WI38 (cell line): ENCODE measurements around the gene SENP3.

Experiments
- H3K4me3 ChIP-seq: 2 replicates; pipeline ENCODE4 v1.5.1; 2011; ENCODE audit warnings: low read depth, mild to moderate bottlenecking, control low read depth, low read length
- TF ChIP-seq, protein P1 (sequence below): IDR thresholded peaks from 2 replicates; pipeline ENCODE4 v1.5.1; 2012; ENCODE audit warnings: low read depth, mild to moderate bottlenecking, control low read depth, low read length

Gene SENP3

DNA sequence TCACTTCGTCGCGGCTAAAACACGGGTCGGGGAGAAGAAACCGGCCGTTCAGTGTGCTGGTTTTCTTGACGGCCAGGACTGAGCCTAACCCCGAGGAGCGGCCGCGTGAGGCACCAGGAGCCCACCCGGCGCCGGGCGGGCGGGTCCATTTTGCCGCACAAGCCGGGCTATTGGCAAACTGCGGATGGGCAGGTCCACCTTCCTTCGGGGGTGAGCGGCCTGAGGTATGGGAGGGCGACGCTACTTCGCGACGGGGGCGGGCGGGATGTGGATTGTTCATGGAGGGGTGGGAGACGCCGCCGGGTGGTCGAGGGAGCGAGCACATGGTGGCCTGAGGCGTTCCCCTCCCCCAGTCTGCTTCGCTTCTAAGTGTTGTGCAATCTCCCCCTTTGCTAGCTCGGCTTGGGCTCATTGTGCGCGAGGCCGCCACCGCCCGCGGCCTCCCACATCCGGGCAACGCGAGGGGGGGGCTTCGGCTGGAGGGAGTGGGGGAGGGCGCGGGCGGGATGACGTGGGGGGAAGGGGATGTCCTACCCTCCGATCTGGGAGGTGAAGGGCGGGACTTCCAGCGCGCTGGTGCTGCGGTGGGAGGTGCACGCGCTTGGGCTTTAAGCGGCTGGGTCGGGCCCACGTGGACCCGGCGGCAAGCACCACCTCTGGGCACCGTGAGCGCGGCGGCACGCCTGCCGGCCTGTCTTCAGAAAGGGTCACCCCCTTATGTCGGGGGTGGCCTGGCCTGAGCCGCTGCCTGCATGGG, 11.8 kb downstream of the SENP3 start:
- TF ChIP-seq, protein P1, sequence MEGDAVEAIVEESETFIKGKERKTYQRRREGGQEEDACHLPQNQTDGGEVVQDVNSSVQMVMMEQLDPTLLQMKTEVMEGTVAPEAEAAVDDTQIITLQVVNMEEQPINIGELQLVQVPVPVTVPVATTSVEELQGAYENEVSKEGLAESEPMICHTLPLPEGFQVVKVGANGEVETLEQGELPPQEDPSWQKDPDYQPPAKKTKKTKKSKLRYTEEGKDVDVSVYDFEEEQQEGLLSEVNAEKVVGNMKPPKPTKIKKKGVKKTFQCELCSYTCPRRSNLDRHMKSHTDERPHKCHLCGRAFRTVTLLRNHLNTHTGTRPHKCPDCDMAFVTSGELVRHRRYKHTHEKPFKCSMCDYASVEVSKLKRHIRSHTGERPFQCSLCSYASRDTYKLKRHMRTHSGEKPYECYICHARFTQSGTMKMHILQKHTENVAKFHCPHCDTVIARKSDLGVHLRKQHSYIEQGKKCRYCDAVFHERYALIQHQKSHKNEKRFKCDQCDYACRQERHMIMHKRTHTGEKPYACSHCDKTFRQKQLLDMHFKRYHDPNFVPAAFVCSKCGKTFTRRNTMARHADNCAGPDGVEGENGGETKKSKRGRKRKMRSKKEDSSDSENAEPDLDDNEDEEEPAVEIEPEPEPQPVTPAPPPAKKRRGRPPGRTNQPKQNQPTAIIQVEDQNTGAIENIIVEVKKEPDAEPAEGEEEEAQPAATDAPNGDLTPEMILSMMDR = no peak
- H3K4me3 ChIP-seq = peak overlapping the region; percentile 97

DNA sequence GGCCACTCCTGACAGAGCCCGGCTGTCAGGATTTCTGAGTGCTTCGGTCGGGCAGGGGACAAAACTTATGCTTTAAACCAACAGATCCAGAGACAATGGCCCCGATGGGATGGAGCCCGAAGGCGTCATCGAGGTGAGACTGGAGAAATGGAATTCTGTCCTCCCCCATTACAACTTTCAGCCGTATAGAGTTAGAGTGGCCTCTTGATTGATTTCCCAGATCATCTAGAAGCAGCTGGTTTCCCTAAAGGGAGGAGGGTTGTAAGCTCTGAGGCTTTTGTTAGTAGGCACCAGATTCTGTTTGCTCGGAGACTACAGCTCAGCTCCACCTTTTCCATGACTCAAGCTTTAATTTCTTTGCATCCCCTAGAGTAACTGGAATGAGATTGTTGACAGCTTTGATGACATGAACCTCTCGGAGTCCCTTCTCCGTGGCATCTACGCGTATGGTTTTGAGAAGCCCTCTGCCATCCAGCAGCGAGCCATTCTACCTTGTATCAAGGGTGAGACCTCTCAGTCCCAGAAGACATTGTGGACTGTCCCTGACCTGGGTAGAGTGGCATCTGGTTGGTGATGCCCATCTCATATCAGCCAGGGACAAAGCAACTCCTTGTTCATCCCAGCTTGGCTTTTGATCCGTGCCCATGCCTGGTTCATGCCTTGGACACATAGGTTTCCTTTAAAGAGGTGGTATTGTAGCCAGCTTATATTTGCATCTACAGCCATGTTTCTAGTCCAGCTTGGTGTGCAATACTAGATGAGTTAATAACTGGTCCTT, 12.6 kb downstream of the SENP3 start:
- TF ChIP-seq, protein P1 = no peak
- peak overlapping the region; percentile 97 for H3K4me3 ChIP-seq

DNA sequence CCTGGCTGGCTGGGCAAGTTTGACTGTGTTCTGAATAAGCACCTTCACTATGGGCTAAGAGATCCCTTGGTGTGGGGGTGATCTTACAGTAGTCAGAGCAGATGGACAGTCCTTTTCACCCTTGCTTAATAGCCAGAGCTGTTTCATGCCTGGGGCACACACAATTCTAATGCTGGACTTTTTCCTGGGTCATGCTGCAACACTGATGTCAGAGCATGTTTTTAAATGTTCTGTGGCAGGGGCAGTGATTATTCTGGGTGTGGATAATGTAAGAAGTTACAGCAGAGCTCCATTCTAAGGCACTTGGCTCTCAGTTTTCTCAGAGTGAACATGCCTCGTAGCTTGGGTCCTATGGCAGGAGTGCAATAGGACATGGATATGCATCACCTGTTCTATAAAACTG, 13.8 kb downstream of the SENP3 start:
- TF ChIP-seq, protein P1 = no peak
- peak overlapping the region; percentile 97 for H3K4me3 ChIP-seq

DNA sequence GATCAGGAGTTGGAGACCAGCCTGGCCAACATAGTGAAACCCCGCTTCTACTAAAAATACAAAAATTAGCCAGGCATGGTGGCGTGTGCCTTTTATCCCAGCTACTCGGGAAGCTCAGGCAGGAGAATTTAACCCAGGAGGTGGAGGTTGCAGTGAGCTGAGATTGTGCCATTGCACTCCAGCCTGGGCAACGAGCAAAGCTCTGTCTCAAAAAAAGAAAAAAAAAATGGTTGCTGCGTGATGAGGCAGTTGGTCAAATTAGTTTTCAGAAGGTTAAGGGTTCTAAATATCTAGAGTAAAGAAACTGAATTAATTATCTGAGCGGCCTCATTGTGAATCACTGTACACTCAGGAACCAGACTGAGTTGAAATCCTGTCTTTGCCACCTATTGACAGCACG, 14.2 kb downstream of the SENP3 start:
- H3K4me3 ChIP-seq = peak overlapping the region; percentile 97; the same call in 1 of the 2 replicates
- TF ChIP-seq, protein P1 = no peak

DNA sequence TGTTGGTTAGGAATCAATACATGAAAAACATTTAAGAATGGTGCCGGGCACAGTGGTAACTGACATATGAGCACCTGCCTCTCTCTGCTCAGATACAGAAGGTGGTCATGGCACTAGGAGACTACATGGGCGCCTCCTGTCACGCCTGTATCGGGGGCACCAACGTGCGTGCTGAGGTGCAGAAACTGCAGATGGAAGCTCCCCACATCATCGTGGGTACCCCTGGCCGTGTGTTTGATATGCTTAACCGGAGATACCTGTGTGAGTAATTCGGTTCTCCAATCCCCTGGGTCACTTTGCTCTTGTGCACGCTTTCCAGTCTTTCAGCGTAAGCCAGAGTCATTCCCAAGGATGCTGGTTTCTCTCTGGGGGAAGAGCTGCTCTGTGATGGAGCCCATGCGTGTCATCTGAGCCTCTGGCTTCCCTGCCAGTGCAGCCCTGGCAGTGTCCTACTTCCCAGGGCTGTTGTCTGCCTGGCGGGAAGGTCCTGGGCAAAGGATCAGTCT, 14.8 kb downstream of the SENP3 start:
- no peak overlapping the region for H3K4me3 ChIP-seq
- TF ChIP-seq, protein P1 = no peak

DNA sequence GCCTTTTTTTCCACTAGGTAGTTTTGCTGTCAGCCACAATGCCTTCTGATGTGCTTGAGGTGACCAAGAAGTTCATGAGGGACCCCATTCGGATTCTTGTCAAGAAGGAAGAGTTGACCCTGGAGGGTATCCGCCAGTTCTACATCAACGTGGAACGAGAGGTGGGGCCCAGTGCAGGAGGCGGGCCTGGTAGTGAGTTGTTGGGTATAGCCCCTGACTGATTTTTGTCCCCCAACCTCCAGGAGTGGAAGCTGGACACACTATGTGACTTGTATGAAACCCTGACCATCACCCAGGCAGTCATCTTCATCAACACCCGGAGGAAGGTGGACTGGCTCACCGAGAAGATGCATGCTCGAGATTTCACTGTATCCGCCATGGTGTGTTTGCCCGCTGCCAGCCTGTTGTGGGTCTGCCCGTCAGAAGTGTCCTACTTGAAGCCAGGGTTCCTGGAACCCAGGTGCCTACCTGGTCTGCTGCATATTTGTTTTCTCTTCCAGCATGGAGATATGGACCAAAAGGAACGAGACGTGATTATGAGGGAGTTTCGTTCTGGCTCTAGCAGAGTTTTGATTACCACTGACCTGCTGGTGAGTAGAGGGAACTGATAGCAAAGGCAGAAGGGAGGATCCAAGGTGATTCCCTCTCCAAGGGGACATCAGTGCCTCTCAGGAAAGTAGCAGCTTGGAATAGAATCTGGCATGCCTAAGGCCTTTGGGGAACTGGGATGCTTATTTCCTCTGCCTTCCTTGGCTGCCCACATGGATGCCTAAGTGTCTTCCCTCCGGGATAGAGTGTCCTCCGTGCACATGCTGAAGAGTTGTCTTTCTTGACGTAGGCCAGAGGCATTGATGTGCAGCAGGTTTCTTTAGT, 15.8 kb downstream of the SENP3 start:
- TF ChIP-seq, protein P1 = no peak
- H3K4me3 ChIP-seq = no peak overlapping the region
